ENCODE results near the gene ZNF865. TPM values are rescaled to one million over a fixed set of nuclear protein-coding genes. Genes with fewer than 3 reads are reported as not detected.

ZNF865 gene
- total and polyA plus RNA-seq, 8 donors: 1.3 to 60.5 (median 6.6) TPM

DNA sequence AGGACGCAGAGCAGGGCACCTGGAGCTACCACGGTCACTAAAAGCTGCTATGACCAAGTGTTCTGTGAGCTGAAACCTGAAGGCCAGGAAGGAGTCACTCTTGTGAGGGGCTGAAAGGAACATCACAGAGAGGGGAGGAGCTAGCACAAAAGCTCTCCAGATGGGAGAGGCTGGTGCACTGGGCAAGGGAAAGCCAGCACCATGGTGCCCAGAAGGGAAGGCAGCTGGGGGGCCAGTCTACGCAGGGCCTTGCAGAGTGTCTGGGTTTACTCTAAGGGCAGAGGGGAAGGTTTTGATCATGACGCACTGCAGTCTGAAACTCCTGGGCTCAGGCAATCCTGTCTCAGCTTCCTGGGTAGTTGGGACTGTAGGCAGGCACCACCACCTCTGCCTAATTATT is 31.3 kb downstream of the ZNF865 start:
- 76 to 86% (median 82%) methylated on average over 4 of the region's 4 CpGs for WGBS, 5 donors
- Histone ChIP-seq H3K4me3 (peak overlapping the region in 3 of 4 donors; percentile 71 to 96 (median 87)), H3K4me1 (peaks cover 34 to 81% (median 75%) of the 10 kb centered on the region in 4 donors), H3K9me3 (no peaks in the 10 kb centered on the region), H3K27me3 (no peaks in the 10 kb centered on the region), H3K36me3 (peaks cover 0 to 8% (median 0%) of the 10 kb centered on the region in 4 donors), H3K27ac (peak overlapping the region in 1 of 5 donors; percentile 99)
- TF ChIP-seq POLR2A (IDR thresholded peaks at IDR 0.05): no peak
- DNase-seq: no peak
- intact Hi-C loops (cut with DNase I; ENCODE audit: low total_unique reads): no loop called here

- peaks cover 42 to 81% (median 76%) of the 10 kb centered on the region in 4 donors for H3K4me1 ChIP-seq
Measured at GRCh38 chr19:55637534-55637933, 32.1 kb downstream of the ZNF865 start.

GRCh38 chr19:55638864-55639359 is 33.5 kb downstream of the ZNF865 start:
- intact Hi-C loops (cut with DNase I; ENCODE audit: low total_unique reads): no loop called here
- Histone ChIP-seq H3K4me1 (peaks cover 49 to 87% (median 83%) of the 10 kb centered on the region in 4 donors), H3K4me3 (no peak overlapping the region), H3K27ac (peak overlapping the region in 2 of 5 donors; percentile 97), H3K27me3 (peaks cover 0 to 6% (median 0%) of the 10 kb centered on the region in 3 donors), H3K9me3 (no peaks in the 10 kb centered on the region), H3K36me3 (peaks cover 0 to 8% (median 0%) of the 10 kb centered on the region in 4 donors)
- TF ChIP-seq POLR2A (IDR thresholded peaks at IDR 0.05): no peak
- TF ChIP-seq EP300 (IDR thresholded peaks at IDR 0.05): no peak
- peak in 1 of 7 experiments; percentile 35 for TF ChIP-seq CTCF (IDR thresholded peaks at IDR 0.05)
- peak in 1 of 2 donors; percentile 67 for DNase-seq
- 81 to 89% (median 89%) methylated on average over 6 of the region's 6 CpGs for WGBS, 5 donors

More at GRCh38 chr19:55637534-55637933, 32.1 kb downstream of the ZNF865 start:
- no peaks in the 10 kb centered on the region for H3K9me3 ChIP-seq
- no peak overlapping the region for H3K27ac ChIP-seq
- DNase-seq: no peak
- TF ChIP-seq EP300 (IDR thresholded peaks at IDR 0.05) (no peak), POLR2AphosphoS5 (IDR thresholded peaks at IDR 0.05) (no peak), CTCF (IDR thresholded peaks at IDR 0.05) (no peak), POLR2A (IDR thresholded peaks at IDR 0.05) (no peak)
- peaks cover 0 to 8% (median 0%) of the 10 kb centered on the region in 4 donors for H3K36me3 ChIP-seq
- intact Hi-C loops (cut with DNase I; ENCODE audit: low total_unique reads): no loop called here
- peaks cover 0 to 2% (median 0%) of the 10 kb centered on the region in 3 donors for H3K27me3 ChIP-seq
- WGBS, 5 donors: 76 to 81% (median 79%) methylated on average over 11 of the region's 11 CpGs
- no peak overlapping the region for H3K4me3 ChIP-seq

- peak in 1 of 3 donors; percentile 58 for TF ChIP-seq POLR2AphosphoS5 (IDR thresholded peaks at IDR 0.05)
- TF ChIP-seq CTCF (IDR thresholded peaks at IDR 0.05): peak in 5 of 7 experiments; percentile 15 to 57 (median 28)
- no peak for TF ChIP-seq EP300 (IDR thresholded peaks at IDR 0.05)
- TF ChIP-seq POLR2A (IDR thresholded peaks at IDR 0.05): no peak
Measured at GRCh38 chr19:55640043-55640576, 34.7 kb downstream of the ZNF865 start.

More at GRCh38 chr19:55640043-55640576, 34.7 kb downstream of the ZNF865 start:
- 13 to 17% (median 16%) methylated on average over 29 to 38 of the region's 38 CpGs for WGBS, 5 donors
- Histone ChIP-seq H3K4me3 (peak overlapping the region; percentile 74 to 98 (median 97)), H3K4me1 (peaks cover 54 to 92% (median 89%) of the 10 kb centered on the region in 4 donors), H3K27me3 (peaks cover 0 to 6% (median 0%) of the 10 kb centered on the region in 3 donors), H3K27ac (peak overlapping the region; percentile 89 to 97 (median 95)), H3K36me3 (peaks cover 7 to 15% (median 7%) of the 10 kb centered on the region in 4 donors), H3K9me3 (no peaks in the 10 kb centered on the region)
- DNase-seq: peak; percentile 71 to 91
- intact Hi-C loops (cut with DNase I; ENCODE audit: low total_unique reads): no loop called here
